Measurements from ENCODE around the gene WDR90.

DNA sequence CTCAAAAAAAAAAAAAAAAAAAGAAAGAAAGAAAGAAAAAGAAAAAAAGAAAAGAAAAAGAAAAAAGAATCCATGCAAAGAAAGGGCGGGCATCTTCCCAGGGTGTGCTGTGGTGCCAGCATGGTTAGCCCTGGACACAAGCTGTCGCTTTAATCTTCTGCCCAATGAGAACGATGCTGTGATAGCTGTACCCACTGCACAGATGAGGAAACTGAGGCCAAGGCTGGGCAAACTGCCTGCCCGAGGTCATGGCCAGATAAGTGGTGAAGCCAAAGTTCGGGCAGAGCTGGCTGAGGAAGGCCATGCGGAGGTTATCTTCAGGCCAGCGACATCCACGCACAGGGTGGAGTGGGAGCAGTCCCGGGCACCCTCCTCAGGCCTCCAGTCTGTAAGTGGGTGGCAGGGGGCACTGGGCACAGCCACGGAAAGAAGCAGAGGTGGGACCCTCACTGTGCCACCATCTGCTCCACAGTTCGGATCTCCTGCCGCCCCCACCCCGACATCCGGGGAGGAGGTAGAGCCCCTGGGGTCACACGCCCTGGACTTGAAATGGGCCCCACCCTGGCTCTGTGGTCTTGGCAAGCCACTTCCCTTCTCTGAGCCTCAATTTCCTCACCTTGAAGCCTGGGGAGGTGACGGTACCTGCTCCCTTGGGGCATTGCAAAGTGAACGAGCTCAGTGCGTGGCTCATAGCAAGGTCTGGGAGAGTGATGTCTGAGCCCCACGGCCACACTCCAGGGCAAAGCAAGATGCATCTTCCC lies 49.9 kb downstream of the WDR90 start:
- TF ChIP-seq, protein P1, sequence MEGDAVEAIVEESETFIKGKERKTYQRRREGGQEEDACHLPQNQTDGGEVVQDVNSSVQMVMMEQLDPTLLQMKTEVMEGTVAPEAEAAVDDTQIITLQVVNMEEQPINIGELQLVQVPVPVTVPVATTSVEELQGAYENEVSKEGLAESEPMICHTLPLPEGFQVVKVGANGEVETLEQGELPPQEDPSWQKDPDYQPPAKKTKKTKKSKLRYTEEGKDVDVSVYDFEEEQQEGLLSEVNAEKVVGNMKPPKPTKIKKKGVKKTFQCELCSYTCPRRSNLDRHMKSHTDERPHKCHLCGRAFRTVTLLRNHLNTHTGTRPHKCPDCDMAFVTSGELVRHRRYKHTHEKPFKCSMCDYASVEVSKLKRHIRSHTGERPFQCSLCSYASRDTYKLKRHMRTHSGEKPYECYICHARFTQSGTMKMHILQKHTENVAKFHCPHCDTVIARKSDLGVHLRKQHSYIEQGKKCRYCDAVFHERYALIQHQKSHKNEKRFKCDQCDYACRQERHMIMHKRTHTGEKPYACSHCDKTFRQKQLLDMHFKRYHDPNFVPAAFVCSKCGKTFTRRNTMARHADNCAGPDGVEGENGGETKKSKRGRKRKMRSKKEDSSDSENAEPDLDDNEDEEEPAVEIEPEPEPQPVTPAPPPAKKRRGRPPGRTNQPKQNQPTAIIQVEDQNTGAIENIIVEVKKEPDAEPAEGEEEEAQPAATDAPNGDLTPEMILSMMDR (IDR thresholded peaks at IDR 0.05) = no peak
- no peak for TF ChIP-seq POLR2A (IDR thresholded peaks at IDR 0.05)

Data from uterus (tissue), 2 donors.